Activated CD8-positive, alpha-beta memory T cell treated with anti-CD3 and anti-CD28 coated beads for 48 hours (primary cell): ENCODE data around the gene CYP27A1.

Experiments
- DNase-seq, 3 experiments: peaks; one replicate each; pipeline ENCODE4 v3.0.0-alpha.2; 2020; ENCODE audit warnings: low read depth in 2 of 3, low spot score in 2 of 3

CYP27A1 gene

DNA sequence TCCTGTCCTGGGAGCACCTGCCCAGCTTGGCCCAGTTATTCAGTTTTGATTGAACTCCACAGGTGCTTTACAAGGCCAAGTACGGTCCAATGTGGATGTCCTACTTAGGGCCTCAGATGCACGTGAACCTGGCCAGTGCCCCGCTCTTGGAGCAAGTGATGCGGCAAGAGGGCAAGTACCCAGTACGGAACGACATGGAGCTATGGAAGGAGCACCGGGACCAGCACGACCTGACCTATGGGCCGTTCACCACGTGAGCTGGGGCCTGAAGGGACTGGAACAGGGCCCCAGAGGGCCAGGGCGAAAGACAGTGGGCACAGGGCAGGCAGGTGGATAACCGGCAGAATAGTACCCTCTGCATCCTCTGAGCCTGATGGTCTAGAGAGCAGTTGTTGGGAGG, 27.6 kb downstream of the CYP27A1 start:
- DNase-seq, result no peak

GRCh38 chr2:218810256-218810655, 28.3 kb downstream of the CYP27A1 start:
- DNase-seq, result no peak

DNA sequence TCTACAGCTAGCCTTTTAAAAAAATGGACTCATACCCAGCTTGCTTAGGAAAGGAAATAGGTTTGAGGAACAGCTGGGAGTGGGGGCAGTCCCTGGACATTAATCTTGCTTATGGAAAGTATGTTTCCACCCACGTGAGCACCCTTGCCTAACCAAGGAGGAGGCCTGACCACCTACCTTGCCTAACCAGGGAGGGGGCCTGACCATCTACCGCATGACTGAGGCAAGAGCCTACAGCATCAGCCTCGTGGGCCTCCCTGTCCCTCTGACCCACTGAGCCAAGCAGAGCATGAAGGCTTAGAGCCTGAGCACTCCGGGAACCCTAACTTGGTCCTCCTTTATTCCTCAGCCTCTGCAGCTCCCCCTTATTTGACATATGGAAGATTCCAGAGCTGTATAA, 29.4 kb downstream of the CYP27A1 start:
- no peak for DNase-seq

GRCh38 chr2:218812096-218812815, 30.3 kb downstream of the CYP27A1 start:
- no peak for DNase-seq

DNA sequence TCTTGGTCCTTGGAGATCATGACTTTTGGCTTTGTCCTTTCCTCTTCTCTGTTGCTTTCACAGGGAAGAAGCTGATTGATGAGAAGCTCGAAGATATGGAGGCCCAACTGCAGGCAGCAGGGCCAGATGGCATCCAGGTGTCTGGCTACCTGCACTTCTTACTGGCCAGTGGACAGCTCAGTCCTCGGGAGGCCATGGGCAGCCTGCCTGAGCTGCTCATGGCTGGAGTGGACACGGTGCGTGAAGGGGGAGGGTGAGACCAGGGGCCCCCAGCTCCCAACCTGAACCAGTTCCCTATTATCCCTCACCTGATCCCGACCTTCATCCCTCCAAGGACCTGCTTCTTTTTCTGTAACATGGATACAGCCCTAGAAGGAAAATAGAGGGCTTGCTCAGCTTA, 30.9 kb downstream of the CYP27A1 start:
- DNase-seq, result no peak

DNA sequence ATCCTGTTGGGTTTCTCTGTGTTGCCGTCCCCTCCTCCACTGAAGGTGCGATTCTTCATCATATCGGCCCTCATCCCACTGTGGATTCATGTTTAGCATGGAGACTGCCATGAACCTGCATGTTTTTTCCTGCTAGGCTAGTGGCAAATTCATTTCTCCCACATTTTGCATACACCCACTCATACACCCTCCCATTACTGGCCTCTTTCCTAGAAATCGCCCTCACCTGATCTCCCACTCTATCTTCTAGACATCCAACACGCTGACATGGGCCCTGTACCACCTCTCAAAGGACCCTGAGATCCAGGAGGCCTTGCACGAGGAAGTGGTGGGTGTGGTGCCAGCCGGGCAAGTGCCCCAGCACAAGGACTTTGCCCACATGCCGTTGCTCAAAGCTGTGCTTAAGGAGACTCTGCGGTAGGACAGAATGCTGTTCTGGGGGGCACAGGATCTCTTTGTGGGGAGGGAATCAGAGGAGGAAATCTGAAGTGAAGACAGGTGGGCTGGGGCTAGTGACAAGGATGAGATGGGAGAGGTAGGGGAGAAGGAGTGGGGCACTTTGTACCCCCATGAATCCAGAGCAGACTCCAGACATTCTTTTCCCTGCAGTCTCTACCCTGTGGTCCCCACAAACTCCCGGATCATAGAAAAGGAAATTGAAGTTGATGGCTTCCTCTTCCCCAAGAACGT, 32.0 kb downstream of the CYP27A1 start:
- no peak for DNase-seq

DNA sequence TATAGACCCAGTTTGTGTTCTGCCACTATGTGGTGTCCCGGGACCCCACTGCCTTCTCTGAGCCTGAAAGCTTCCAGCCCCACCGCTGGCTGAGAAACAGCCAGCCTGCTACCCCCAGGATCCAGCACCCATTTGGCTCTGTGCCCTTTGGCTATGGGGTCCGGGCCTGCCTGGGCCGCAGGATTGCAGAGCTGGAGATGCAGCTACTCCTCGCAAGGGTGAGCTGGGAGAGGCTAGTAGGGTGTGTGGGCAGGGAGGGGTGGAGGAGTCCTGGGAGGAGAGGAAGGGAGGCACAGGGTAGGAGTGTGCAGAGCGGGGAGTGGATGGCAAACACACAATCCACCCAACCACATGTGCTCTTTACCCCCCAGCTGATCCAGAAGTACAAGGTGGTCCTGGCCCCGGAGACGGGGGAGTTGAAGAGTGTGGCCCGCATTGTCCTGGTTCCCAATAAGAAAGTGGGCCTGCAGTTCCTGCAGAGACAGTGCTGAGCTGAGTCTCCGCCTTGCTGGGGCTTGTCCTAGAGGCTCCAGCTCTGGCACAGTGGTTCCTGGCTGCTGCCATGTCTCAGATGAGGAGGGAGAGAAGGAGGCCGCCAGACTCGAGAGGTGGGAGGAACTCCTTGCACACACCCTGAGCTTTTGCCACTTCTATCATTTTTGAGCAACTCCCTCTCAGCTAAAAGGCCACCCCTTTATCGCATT, 32.7 kb downstream of the CYP27A1 start:
- no peak for DNase-seq

- DNase-seq, result no peak
Observed at GRCh38 chr2:218815244-218815637, 33.3 kb downstream of the CYP27A1 start.

GRCh38 chr2:218815649-218816048, 33.7 kb downstream of the CYP27A1 start:
- no peak for DNase-seq

- DNase-seq, result no peak
Observed at GRCh38 chr2:218816561-218817011, 34.6 kb downstream of the CYP27A1 start.

DNA sequence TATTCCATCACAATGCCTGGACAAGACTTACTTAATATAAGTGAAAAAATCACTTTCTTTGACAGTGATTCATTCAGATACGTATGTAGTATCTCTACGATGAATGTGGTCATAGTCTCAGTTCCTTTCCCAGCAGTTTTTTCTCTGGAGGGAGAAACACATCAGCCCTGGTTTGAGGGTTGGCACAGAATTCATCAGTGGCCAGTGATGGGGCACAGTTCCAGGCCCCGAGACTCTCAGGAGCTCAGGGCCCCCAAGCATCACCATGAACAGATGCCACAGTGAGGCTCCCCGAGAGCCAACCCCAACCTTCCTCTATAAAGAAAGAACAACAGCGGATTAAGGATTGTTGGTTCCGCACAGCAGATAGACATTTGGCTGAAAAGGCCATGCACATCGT, 37.1 kb downstream of the CYP27A1 start:
- no peak for DNase-seq

GRCh38 chr2:218820746-218821369, 38.9 kb downstream of the CYP27A1 start:
- no peak for DNase-seq

- no peak for DNase-seq
Observed at GRCh38 chr2:218821605-218822211, 39.8 kb downstream of the CYP27A1 start.

DNA sequence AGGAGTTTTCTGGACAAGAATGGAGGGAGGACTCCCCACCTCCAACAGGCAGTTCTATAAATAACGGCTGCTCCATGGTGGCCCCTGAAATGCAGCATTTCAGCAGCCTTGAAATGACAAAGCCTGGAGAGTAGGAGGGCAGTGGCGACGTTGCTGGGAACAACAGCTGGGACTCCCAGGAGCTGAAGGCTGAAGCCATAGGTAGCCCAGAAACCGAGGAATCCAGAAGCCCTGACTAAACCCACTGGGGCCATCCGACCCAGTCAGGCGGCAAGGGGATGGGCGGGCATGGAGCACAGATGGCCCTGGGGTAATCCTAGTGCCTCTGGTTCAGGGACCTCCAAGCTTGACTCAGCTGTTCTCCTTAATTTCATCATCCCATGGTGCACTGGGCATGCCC, 40.7 kb downstream of the CYP27A1 start:
- DNase-seq, result no peak

- no peak for DNase-seq
Observed at GRCh38 chr2:218823196-218823855, 41.4 kb downstream of the CYP27A1 start.

- DNase-seq, result no peak
Observed at GRCh38 chr2:218824004-218824403, 42.1 kb downstream of the CYP27A1 start.

GRCh38 chr2:218826791-218827190, 44.8 kb downstream of the CYP27A1 start:
- DNase-seq, result no peak

GRCh38 chr2:218827701-218828476, 45.9 kb downstream of the CYP27A1 start:
- no peak for DNase-seq

GRCh38 chr2:218828477-218828778, 46.5 kb downstream of the CYP27A1 start:
- no peak for DNase-seq

- DNase-seq, result no peak
Observed at GRCh38 chr2:218829868-218830451, 48.0 kb downstream of the CYP27A1 start.
